GM12801 (cell line): ENCODE results near the gene ZNF148.

ENCODE experiments used
- CTCF ChIP-seq: IDR thresholded peaks from one replicate; pipeline ENCODE4 v1.5.1; 2011; ENCODE audit warnings: control low read depth; ENCODE audit not compliant: insufficient read length; ENCODE audit errors: extremely low read depth

ZNF148 gene

GRCh38 chr3:125382298-125382697 is 7.2 kb upstream of the ZNF148 start:
- TF ChIP-seq CTCF = no peak

- no peak for TF ChIP-seq CTCF
These were observed 6.6 kb upstream of the ZNF148 start for GRCh38 chr3:125381743-125382142.

- no peak for TF ChIP-seq CTCF
These were observed 6.2 kb upstream of the ZNF148 start for GRCh38 chr3:125381314-125381713.

- no peak for TF ChIP-seq CTCF
These were observed 4.4 kb upstream of the ZNF148 start for GRCh38 chr3:125379483-125379882.

GRCh38 chr3:125378762-125379161 is 3.6 kb upstream of the ZNF148 start:
- no peak for TF ChIP-seq CTCF

- TF ChIP-seq CTCF = no peak
These were observed 990 bp upstream of the ZNF148 start for GRCh38 chr3:125375950-125376679.

- TF ChIP-seq CTCF = no peak
These were observed 577 bp downstream of the ZNF148 start for GRCh38 chr3:125374501-125374995.
